Mucosa of stomach (tissue), 1 donor: ENCODE data around the gene LILRB4.

ENCODE experiments used
- H3K27me3 ChIP-seq: one replicate; pipeline ENCODE4 v1.7.0; 2013; ENCODE audit warnings: mild to moderate bottlenecking, low read length; ENCODE audit not compliant: control insufficient read depth, insufficient read depth
- H3K36me3 ChIP-seq: one replicate; pipeline ENCODE4 v1.7.0; 2013; ENCODE audit warnings: low read length; ENCODE audit not compliant: control insufficient read depth, insufficient read depth
- H3K4me1 ChIP-seq: one replicate; pipeline ENCODE4 v1.7.0; 2013; ENCODE audit warnings: mild to moderate bottlenecking, low read length; ENCODE audit not compliant: control insufficient read depth, insufficient read depth
- H3K4me3 ChIP-seq: one replicate; pipeline ENCODE4 v1.7.0; 2013; ENCODE audit warnings: low read length
- H3K9ac ChIP-seq: one replicate; pipeline ENCODE4 v1.7.0; 2013; ENCODE audit warnings: mild to moderate bottlenecking, low read length, moderate library complexity
- H3K9me3 ChIP-seq: one replicate; pipeline ENCODE4 v1.7.0; 2013; ENCODE audit warnings: mild to moderate bottlenecking, low read length, moderate library complexity; ENCODE audit not compliant: control insufficient read depth
- donor health status: Pancreatic carcinoma.

Gene LILRB4

GRCh38 chr19:54654447-54655321 is 8.1 kb upstream of the LILRB4 start:
- H3K4me1 ChIP-seq: no peaks in the 10 kb centered on the region
- no peaks in the 10 kb centered on the region for H3K9me3 ChIP-seq
- no peak overlapping the region for H3K4me3 ChIP-seq
- H3K27me3 ChIP-seq: no peaks in the 10 kb centered on the region
- H3K9ac ChIP-seq: no peak overlapping the region
- no peaks in the 10 kb centered on the region for H3K36me3 ChIP-seq

- Histone ChIP-seq H3K4me3 (no peak overlapping the region), H3K9ac (no peak overlapping the region), H3K4me1 (no peaks in the 10 kb centered on the region), H3K27me3 (no peaks in the 10 kb centered on the region), H3K36me3 (no peaks in the 10 kb centered on the region), H3K9me3 (no peaks in the 10 kb centered on the region)
These were observed 3.5 kb upstream of the LILRB4 start for GRCh38 chr19:54659300-54659699.

- Histone ChIP-seq H3K4me1 (no peaks in the 10 kb centered on the region), H3K4me3 (no peak overlapping the region), H3K9ac (no peak overlapping the region), H3K27me3 (no peaks in the 10 kb centered on the region), H3K9me3 (no peaks in the 10 kb centered on the region), H3K36me3 (no peaks in the 10 kb centered on the region)
These were observed 2.5 kb upstream of the LILRB4 start for GRCh38 chr19:54660306-54660705.

GRCh38 chr19:54660964-54661363 is 1.8 kb upstream of the LILRB4 start:
- no peaks in the 10 kb centered on the region for H3K27me3 ChIP-seq

GRCh38 chr19:54661846-54662481 is 821 bp upstream of the LILRB4 start:
- Histone ChIP-seq H3K9me3 (no peaks in the 10 kb centered on the region), H3K27me3 (no peaks in the 10 kb centered on the region), H3K4me1 (no peaks in the 10 kb centered on the region), H3K36me3 (no peaks in the 10 kb centered on the region), H3K4me3 (no peak overlapping the region), H3K9ac (no peak overlapping the region)

More at GRCh38 chr19:54660964-54661363, 1.8 kb upstream of the LILRB4 start:
- H3K9me3 ChIP-seq: no peaks in the 10 kb centered on the region
- no peaks in the 10 kb centered on the region for H3K36me3 ChIP-seq
- no peaks in the 10 kb centered on the region for H3K4me1 ChIP-seq
- no peak overlapping the region for H3K4me3 ChIP-seq
- no peak overlapping the region for H3K9ac ChIP-seq

- no peak overlapping the region for H3K9ac ChIP-seq
- H3K9me3 ChIP-seq: no peaks in the 10 kb centered on the region
- H3K27me3 ChIP-seq: no peaks in the 10 kb centered on the region
- no peaks in the 10 kb centered on the region for H3K36me3 ChIP-seq
- H3K4me3 ChIP-seq: no peak overlapping the region
- no peaks in the 10 kb centered on the region for H3K4me1 ChIP-seq
These were observed 2.7 kb downstream of the LILRB4 start for GRCh38 chr19:54665530-54665929.

- H3K9me3 ChIP-seq: no peaks in the 10 kb centered on the region
- H3K9ac ChIP-seq: no peak overlapping the region
- H3K4me3 ChIP-seq: no peak overlapping the region
- H3K27me3 ChIP-seq: no peaks in the 10 kb centered on the region
- H3K36me3 ChIP-seq: no peaks in the 10 kb centered on the region
- no peaks in the 10 kb centered on the region for H3K4me1 ChIP-seq
These were observed 4.4 kb downstream of the LILRB4 start for GRCh38 chr19:54667217-54667616.

- no peak overlapping the region for H3K4me3 ChIP-seq
- H3K9me3 ChIP-seq: no peaks in the 10 kb centered on the region
- H3K4me1 ChIP-seq: no peaks in the 10 kb centered on the region
- no peaks in the 10 kb centered on the region for H3K36me3 ChIP-seq
- no peaks in the 10 kb centered on the region for H3K27me3 ChIP-seq
- no peak overlapping the region for H3K9ac ChIP-seq
These were observed 5.6 kb downstream of the LILRB4 start for GRCh38 chr19:54668353-54668752.

GRCh38 chr19:54670576-54671357 is 8.0 kb downstream of the LILRB4 start:
- Histone ChIP-seq H3K27me3 (no peaks in the 10 kb centered on the region), H3K36me3 (no peaks in the 10 kb centered on the region), H3K4me3 (no peak overlapping the region), H3K9me3 (no peaks in the 10 kb centered on the region), H3K4me1 (no peaks in the 10 kb centered on the region), H3K9ac (no peak overlapping the region)

- H3K4me1 ChIP-seq: no peaks in the 10 kb centered on the region
These were observed 10.4 kb downstream of the LILRB4 start for GRCh38 chr19:54673222-54673621.

GRCh38 chr19:54674021-54674617 is 11.3 kb downstream of the LILRB4 start:
- Histone ChIP-seq H3K4me3 (no peak overlapping the region), H3K9me3 (no peaks in the 10 kb centered on the region), H3K27me3 (no peaks in the 10 kb centered on the region), H3K4me1 (no peaks in the 10 kb centered on the region), H3K36me3 (no peaks in the 10 kb centered on the region), H3K9ac (no peak overlapping the region)

More at GRCh38 chr19:54673222-54673621, 10.4 kb downstream of the LILRB4 start:
- no peak overlapping the region for H3K9ac ChIP-seq
- no peak overlapping the region for H3K4me3 ChIP-seq
- H3K9me3 ChIP-seq: no peaks in the 10 kb centered on the region
- H3K27me3 ChIP-seq: no peaks in the 10 kb centered on the region
- H3K36me3 ChIP-seq: no peaks in the 10 kb centered on the region
